Activated T-cell treated with anti-CD3 and anti-CD28 coated beads, Interleukin-2, amount 50 U/mL, for 72 hours (primary cell): ENCODE measurements around the gene MYL9. TPM values are rescaled to one million over a fixed set of nuclear protein-coding genes. Genes with fewer than 3 reads are reported as not detected.

Experiments used
- ATAC-seq, 2 donors: fragments of 150-1000 bp; cut with Tn5 transposase; replicated peaks in 1 of 2; 2 replicates each; pipeline ENCODE4 v1.10.0; 2021; ENCODE audit warnings: moderate library complexity in 2 of 2, mild to moderate bottlenecking in 1 of 2
- DNase-seq, 2 donors: peaks; one replicate each; pipeline ENCODE4 v3.0.0; 2021 to 2022; ENCODE audit warnings: mixed read lengths in 1 of 2
- H3K27ac Mint-ChIP-seq: one replicate; pipeline ENCODE4 v1.8.0; 2022; ENCODE audit warnings: mild to moderate bottlenecking, moderate library complexity, mixed read lengths
- H3K27me3 Mint-ChIP-seq: one replicate; pipeline ENCODE4 v1.8.0; 2022; ENCODE audit warnings: low read depth, mixed read lengths
- H3K36me3 Mint-ChIP-seq, 2 donors: one replicate each; pipeline ENCODE4 v1.8.0; 2022; ENCODE audit warnings: mixed read lengths in 2 of 2, mild to moderate bottlenecking in 1 of 2; ENCODE audit not compliant: insufficient read depth in 2 of 2
- H3K4me1 Mint-ChIP-seq: one replicate; pipeline ENCODE4 v1.8.0; 2022; ENCODE audit warnings: low read depth, mixed read lengths
- H3K4me3 Mint-ChIP-seq, 2 donors: one replicate each; pipeline ENCODE4 v1.8.0; 2022; ENCODE audit warnings: mild to moderate bottlenecking in 2 of 2, mixed read lengths in 2 of 2, moderate library complexity in 2 of 2
- H3K9me3 Mint-ChIP-seq, 2 donors: one replicate each; pipeline ENCODE4 v1.8.0; 2022; ENCODE audit warnings: mixed read lengths in 2 of 2
- total RNA-seq, 2 donors: library from RNA; stranded (reverse); gene quantifications; one replicate each; pipeline ENCODE4 v1.2.3, GENCODE V29; 2022

Gene MYL9
- total RNA-seq, 2 donors from 2014 or later, result 0.62 to 2.0 TPM

GRCh38 chr20:36572701-36573102 lies 31.4 kb downstream of the MYL9 start:
- H3K4me1 Mint-ChIP-seq, result peaks cover 38% of the 10 kb centered on the region
- ATAC-seq (peak; percentile 87 to 91), DNase-seq (peak; percentile 80 to 89)
- H3K9me3 Mint-ChIP-seq, result no peaks in the 10 kb centered on the region
- H3K27me3 Mint-ChIP-seq, result no peaks in the 10 kb centered on the region
- H3K36me3 Mint-ChIP-seq, result peaks cover 5 to 10% of the 10 kb centered on the region in 2 donors
- H3K4me3 Mint-ChIP-seq, result peak overlapping the region; percentile 91 to 92
- H3K27ac Mint-ChIP-seq, result peak overlapping the region; percentile 93

- peak within 1 kb of the TSS; percentile 91 to 98 for H3K4me3 Mint-ChIP-seq
- peak within 1 kb of the TSS; percentile 93 for H3K27ac Mint-ChIP-seq
- DNase-seq (peak; percentile 88 to 92), ATAC-seq (peak; percentile 77 to 80)
- no peaks in the 10 kb centered on the region for H3K9me3 Mint-ChIP-seq
- no peaks in the 10 kb centered on the region for H3K27me3 Mint-ChIP-seq
- H3K4me1 Mint-ChIP-seq, result peaks cover 38% of the 10 kb centered on the region
- H3K36me3 Mint-ChIP-seq, result peaks cover 5 to 10% of the 10 kb centered on the region in 2 donors
These were observed 31.9 kb downstream of the MYL9 start, which contains the start of gene TGIF2 for GRCh38 chr20:36573103-36573797. Gene TGIF2 (plus strand): TSS chr20:36573597. CDS start chr20:36578775, 5,178 bp downstream.

GRCh38 chr20:36573798-36574365 lies 32.6 kb downstream of the MYL9 start:
- no peaks in the 10 kb centered on the region for H3K9me3 Mint-ChIP-seq
- H3K4me3 Mint-ChIP-seq, result peak overlapping the region; percentile 65 to 98
- H3K4me1 Mint-ChIP-seq, result peaks cover 38% of the 10 kb centered on the region
- H3K27me3 Mint-ChIP-seq, result no peaks in the 10 kb centered on the region
- peak; percentile 27 to 43 for DNase-seq
- H3K36me3 Mint-ChIP-seq, result peaks cover 6 to 12% of the 10 kb centered on the region in 2 donors
- ATAC-seq, result no peak
- no peak overlapping the region for H3K27ac Mint-ChIP-seq

GRCh38 chr20:36574366-36575135 lies 33.2 kb downstream of the MYL9 start:
- H3K9me3 Mint-ChIP-seq, result no peaks in the 10 kb centered on the region
- H3K27me3 Mint-ChIP-seq, result no peaks in the 10 kb centered on the region
- H3K36me3 Mint-ChIP-seq, result peaks cover 6 to 14% of the 10 kb centered on the region in 2 donors
- H3K4me3 Mint-ChIP-seq, result peak overlapping the region; percentile 82 to 98
- H3K4me1 Mint-ChIP-seq, result peaks cover 42% of the 10 kb centered on the region
- DNase-seq, result peak; percentile 42 to 46
- H3K27ac Mint-ChIP-seq, result peak overlapping the region; percentile 74
- ATAC-seq, result no peak

GRCh38 chr20:36576081-36576445 lies 34.7 kb downstream of the MYL9 start:
- Mint-ChIP-seq H3K9me3 (no peaks in the 10 kb centered on the region), H3K27me3 (no peaks in the 10 kb centered on the region), H3K4me3 (peak overlapping the region; percentile 82 to 98), H3K4me1 (peaks cover 53% of the 10 kb centered on the region), H3K36me3 (peaks cover 10 to 24% of the 10 kb centered on the region in 2 donors), H3K27ac (peak overlapping the region; percentile 74)
- DNase-seq (no peak), ATAC-seq (no peak)

- DNase-seq, result no peak
- H3K27ac Mint-ChIP-seq, result no peak overlapping the region
- no peaks in the 10 kb centered on the region for H3K9me3 Mint-ChIP-seq
- no peak for ATAC-seq
- no peaks in the 10 kb centered on the region for H3K27me3 Mint-ChIP-seq
- peaks cover 57% of the 10 kb centered on the region for H3K4me1 Mint-ChIP-seq
- H3K36me3 Mint-ChIP-seq, result peaks cover 14 to 28% of the 10 kb centered on the region in 2 donors
- H3K4me3 Mint-ChIP-seq, result no peak overlapping the region
These were observed 37.2 kb downstream of the MYL9 start for GRCh38 chr20:36578356-36579041.

GRCh38 chr20:36579996-36580545 lies 38.8 kb downstream of the MYL9 start:
- Mint-ChIP-seq H3K36me3 (peaks cover 9 to 27% of the 10 kb centered on the region in 2 donors), H3K27me3 (no peaks in the 10 kb centered on the region), H3K9me3 (no peaks in the 10 kb centered on the region), H3K27ac (peak overlapping the region; percentile 9), H3K4me3 (no peak overlapping the region), H3K4me1 (peaks cover 50% of the 10 kb centered on the region)
- ATAC-seq, result no peak
- DNase-seq, result no peak

- H3K9me3 Mint-ChIP-seq, result no peaks in the 10 kb centered on the region
- peaks cover 9 to 25% of the 10 kb centered on the region in 2 donors for H3K36me3 Mint-ChIP-seq
- peak; percentile 48 to 50 for DNase-seq
- ATAC-seq, result peak; percentile 92
- H3K27ac Mint-ChIP-seq, result peak overlapping the region; percentile 82
- peaks cover 42% of the 10 kb centered on the region for H3K4me1 Mint-ChIP-seq
- peak overlapping the region; percentile 40 to 47 for H3K4me3 Mint-ChIP-seq
- H3K27me3 Mint-ChIP-seq, result no peaks in the 10 kb centered on the region
These were observed 41.0 kb downstream of the MYL9 start for GRCh38 chr20:36582322-36582721.

- ATAC-seq (no peak), DNase-seq (no peak)
- H3K36me3 Mint-ChIP-seq, result peaks cover 9 to 28% of the 10 kb centered on the region in 2 donors
- no peak overlapping the region for H3K4me3 Mint-ChIP-seq
- no peaks in the 10 kb centered on the region for H3K9me3 Mint-ChIP-seq
- H3K27ac Mint-ChIP-seq, result peak overlapping the region; percentile 82
- H3K27me3 Mint-ChIP-seq, result no peaks in the 10 kb centered on the region
- H3K4me1 Mint-ChIP-seq, result peaks cover 47% of the 10 kb centered on the region
These were observed 41.5 kb downstream of the MYL9 start for GRCh38 chr20:36582821-36583220.

GRCh38 chr20:36584018-36584481 lies 42.7 kb downstream of the MYL9 start:
- ATAC-seq, result no peak
- Mint-ChIP-seq H3K36me3 (peaks cover 8 to 27% of the 10 kb centered on the region in 2 donors), H3K4me1 (peaks cover 48% of the 10 kb centered on the region), H3K9me3 (no peaks in the 10 kb centered on the region), H3K4me3 (no peak overlapping the region), H3K27me3 (no peaks in the 10 kb centered on the region), H3K27ac (peak overlapping the region; percentile 14)
- no peak for DNase-seq

GRCh38 chr20:36585410-36586125 lies 44.2 kb downstream of the MYL9 start:
- Mint-ChIP-seq H3K27ac (no peak overlapping the region), H3K4me3 (no peak overlapping the region), H3K4me1 (peaks cover 39% of the 10 kb centered on the region)

More at GRCh38 chr20:36585410-36586125, 44.2 kb downstream of the MYL9 start:
- Mint-ChIP-seq H3K36me3 (peaks cover 4 to 15% of the 10 kb centered on the region in 2 donors), H3K27me3 (no peaks in the 10 kb centered on the region), H3K9me3 (no peaks in the 10 kb centered on the region)
- DNase-seq (no peak), ATAC-seq (no peak)
